Progenitor cell of endocrine pancreas (in vitro differentiated cells): Measurements from ENCODE around the gene CD81. TPM values are rescaled to one million over a fixed set of nuclear protein-coding genes. Genes with fewer than 3 reads are reported as not detected.

ENCODE experiments used
- DNase-seq: peaks from one replicate; pipeline ENCODE4 v3.0.0; 2021; ENCODE audit warnings: low spot score; ENCODE audit not compliant: unreplicated experiment
- H3K27ac Mint-ChIP-seq: 2 replicates; pipeline ENCODE4 v1.8.0; 2021; ENCODE audit warnings: mild to moderate bottlenecking, moderate library complexity, mixed read lengths
- H3K27me3 Mint-ChIP-seq: 2 replicates; pipeline ENCODE4 v1.8.0; 2021; ENCODE audit warnings: mixed read lengths
- H3K36me3 Mint-ChIP-seq: 2 replicates; pipeline ENCODE4 v1.8.0; 2022; ENCODE audit warnings: mixed read lengths; ENCODE audit not compliant: insufficient read depth
- H3K4me1 Mint-ChIP-seq: 2 replicates; pipeline ENCODE4 v1.8.0; 2021; ENCODE audit warnings: low read depth, mixed read lengths
- H3K4me3 Mint-ChIP-seq: 2 replicates; pipeline ENCODE4 v1.8.0; 2021; ENCODE audit warnings: low read depth, mild to moderate bottlenecking, moderate library complexity, mixed read lengths
- H3K9me3 Mint-ChIP-seq: 2 replicates; pipeline ENCODE4 v1.8.0; 2021; ENCODE audit warnings: low read depth, mixed read lengths
- total RNA-seq: library from RNA; stranded (reverse); gene quantifications from 2 replicates; pipeline ENCODE4 v1.2.1, GENCODE V29; 2021
- TF ChIP-seq, protein P1 (sequence below): fragments of 200-600 bp; sonication (generic); IDR thresholded peaks from one replicate; pipeline ENCODE4 v1.5.0; 2021; ENCODE audit warnings: antibody characterized with exemption, mild to moderate bottlenecking; ENCODE audit not compliant: unreplicated experiment

Gene CD81
- total RNA-seq, 1 donor from 2014 or later = 166 TPM

DNA sequence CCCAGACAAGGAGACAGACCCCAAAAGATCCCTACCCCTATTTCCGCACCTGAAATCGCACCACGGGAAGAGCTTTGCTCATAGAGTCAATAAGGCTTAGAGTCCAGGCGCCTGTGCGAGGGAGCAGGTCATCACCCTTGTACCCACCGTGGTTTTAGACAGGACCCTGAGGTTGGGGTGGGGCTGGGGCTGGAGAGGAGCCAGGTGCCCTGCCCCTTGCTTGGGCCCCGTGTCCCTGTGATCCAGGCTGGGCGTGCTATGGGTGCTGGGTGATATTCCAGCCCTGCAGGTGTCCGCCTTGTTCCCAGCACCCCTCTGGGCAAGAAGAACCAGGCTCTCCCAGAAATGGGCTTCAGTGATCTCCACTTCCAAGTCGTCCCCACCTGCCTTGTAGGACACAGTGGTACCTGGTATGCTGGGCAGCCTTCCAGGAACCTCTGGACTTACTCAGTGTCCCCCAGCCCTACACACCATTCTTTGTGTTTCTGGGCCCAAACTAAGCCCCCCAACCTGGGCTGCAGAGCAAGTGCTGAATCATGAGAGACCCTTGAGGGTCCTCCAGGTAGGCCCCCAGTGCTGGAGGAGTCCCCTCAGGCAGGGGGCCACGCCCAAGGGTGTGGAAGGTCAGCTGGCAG lies 4.5 kb downstream of the CD81 start:
- H3K4me3 Mint-ChIP-seq = no peak overlapping the region
- peaks cover 2% of the 10 kb centered on the region for H3K36me3 Mint-ChIP-seq
- H3K4me1 Mint-ChIP-seq = peaks cover 7% of the 10 kb centered on the region
- DNase-seq = no peak
- no peaks in the 10 kb centered on the region for H3K9me3 Mint-ChIP-seq
- peaks cover under 1% of the 10 kb centered on the region for H3K27me3 Mint-ChIP-seq
- TF ChIP-seq, protein P1, sequence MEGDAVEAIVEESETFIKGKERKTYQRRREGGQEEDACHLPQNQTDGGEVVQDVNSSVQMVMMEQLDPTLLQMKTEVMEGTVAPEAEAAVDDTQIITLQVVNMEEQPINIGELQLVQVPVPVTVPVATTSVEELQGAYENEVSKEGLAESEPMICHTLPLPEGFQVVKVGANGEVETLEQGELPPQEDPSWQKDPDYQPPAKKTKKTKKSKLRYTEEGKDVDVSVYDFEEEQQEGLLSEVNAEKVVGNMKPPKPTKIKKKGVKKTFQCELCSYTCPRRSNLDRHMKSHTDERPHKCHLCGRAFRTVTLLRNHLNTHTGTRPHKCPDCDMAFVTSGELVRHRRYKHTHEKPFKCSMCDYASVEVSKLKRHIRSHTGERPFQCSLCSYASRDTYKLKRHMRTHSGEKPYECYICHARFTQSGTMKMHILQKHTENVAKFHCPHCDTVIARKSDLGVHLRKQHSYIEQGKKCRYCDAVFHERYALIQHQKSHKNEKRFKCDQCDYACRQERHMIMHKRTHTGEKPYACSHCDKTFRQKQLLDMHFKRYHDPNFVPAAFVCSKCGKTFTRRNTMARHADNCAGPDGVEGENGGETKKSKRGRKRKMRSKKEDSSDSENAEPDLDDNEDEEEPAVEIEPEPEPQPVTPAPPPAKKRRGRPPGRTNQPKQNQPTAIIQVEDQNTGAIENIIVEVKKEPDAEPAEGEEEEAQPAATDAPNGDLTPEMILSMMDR = no peak
- H3K27ac Mint-ChIP-seq = no peak overlapping the region

DNA sequence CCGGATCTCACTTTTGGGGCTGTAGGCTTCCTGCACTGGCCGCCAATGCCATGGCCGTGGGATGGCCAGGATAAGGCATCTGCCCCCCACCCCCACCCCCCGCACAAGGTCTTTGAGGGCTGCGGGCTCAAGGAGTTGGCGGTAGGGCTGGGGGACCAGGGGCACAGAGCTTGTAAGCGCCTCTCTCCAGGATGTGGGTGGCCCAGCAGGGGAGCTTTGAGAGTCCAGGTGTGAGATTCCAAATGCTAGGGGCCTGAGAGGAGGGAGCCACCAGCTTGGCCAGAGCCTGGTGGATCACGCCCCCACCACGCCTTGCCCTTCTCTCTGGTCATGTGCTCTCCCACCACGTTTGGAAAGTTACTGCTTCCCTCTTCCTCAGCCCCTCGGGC lies 5.0 kb downstream of the CD81 start:
- no peak overlapping the region for H3K4me3 Mint-ChIP-seq
- no peak for DNase-seq
- H3K36me3 Mint-ChIP-seq = peaks cover 2% of the 10 kb centered on the region
- H3K4me1 Mint-ChIP-seq = peaks cover 7% of the 10 kb centered on the region
- TF ChIP-seq, protein P1 = no peak
- no peaks in the 10 kb centered on the region for H3K9me3 Mint-ChIP-seq
- H3K27ac Mint-ChIP-seq = no peak overlapping the region
- H3K27me3 Mint-ChIP-seq = no peaks in the 10 kb centered on the region

DNA sequence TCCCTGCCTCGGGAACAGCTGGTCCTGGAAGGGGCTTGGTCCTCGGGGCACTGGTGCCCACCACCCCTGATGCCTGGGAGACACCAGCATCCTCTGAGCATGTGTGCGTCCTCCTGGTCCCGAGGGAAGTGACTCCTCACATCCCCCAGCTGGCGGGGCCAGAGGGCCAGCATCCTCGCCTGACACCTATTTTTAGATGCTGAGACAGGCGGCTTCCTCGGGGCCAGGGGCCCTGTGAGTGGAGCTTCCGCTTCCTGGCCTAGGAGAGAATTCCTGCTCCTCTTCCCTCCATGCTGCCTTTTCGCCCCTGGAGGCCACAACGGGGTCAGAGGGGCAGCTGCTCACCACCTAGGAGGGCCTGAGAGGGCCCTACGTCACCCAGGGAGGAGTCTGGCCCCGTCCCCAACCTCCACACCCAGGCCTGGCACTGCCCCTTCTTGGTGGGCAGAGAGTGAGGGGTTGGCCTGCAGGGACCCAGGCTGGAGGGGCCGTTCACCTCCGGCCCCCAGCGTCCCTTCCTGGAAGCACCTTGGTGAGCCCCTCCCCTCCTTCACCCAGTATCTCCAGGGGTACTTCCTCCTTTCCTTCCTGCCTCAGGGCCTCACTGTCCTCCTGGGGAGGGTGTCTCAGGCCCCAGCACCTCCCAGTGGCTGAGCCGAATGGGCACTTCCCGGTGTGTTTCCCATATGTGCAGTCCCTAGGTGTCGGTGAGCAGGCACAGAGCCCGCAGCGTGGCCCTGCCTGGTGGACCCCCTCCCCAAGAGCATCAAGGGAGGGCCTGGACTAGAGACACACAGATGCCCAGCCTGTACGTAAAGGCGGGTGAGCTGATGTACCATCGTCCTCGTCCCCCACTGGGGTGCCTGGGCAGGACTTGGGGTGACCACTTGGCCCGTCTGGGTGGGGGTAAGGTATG lies 6.1 kb downstream of the CD81 start:
- H3K4me3 Mint-ChIP-seq = no peak overlapping the region
- no peak overlapping the region for H3K27ac Mint-ChIP-seq
- no peak for DNase-seq
- peaks cover 6% of the 10 kb centered on the region for H3K4me1 Mint-ChIP-seq
- no peaks in the 10 kb centered on the region for H3K27me3 Mint-ChIP-seq
- TF ChIP-seq, protein P1 = no peak
- no peaks in the 10 kb centered on the region for H3K9me3 Mint-ChIP-seq
- peaks cover 2% of the 10 kb centered on the region for H3K36me3 Mint-ChIP-seq

DNA sequence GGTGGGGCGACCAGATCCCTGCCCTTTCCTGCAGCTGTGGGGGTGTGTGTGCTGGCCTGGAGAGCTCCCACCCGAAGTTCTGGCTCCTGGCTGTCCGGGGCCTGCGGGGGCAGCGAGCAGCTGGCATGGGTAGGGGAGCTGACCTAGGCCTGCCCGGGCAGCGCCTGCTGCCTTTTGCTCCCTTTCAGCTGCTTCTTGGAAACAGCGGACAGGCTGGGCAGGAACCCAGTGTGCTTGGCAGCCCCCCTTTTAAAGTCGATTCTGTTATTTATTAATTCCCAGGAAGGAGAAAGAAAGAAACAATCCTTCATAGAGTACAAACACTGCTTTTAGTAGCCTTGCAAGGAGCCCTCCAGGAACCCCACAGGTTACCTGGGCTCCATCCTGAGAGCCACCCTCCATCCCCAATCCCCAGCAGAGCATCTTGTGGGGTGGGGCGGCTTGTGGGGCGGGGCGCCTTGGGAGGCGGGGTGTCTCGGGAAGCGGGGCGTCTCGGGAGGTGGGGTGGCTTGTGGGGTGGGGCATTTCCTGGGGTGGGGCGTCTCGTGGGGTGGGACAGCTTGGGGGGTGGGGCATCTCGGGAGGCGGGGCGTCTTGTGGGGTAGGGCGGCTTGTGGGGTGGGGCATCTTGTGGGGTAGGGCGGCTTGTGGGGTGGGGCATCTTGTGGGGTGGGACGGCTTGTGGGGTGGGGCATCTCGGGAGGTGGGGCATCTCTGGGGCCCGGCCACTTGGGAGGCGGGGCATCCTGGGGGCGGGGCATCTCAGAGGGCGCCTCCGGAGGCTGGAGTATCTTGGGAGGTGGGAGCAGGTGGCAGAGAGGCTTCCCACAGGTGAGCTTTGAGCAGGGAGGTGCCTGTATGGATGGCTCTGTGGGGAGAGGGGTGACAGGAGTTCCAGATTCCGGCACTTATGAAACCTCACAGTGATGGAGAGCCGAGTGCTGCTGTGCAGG lies 7.0 kb downstream of the CD81 start:
- H3K9me3 Mint-ChIP-seq = no peaks in the 10 kb centered on the region
- no peaks in the 10 kb centered on the region for H3K4me1 Mint-ChIP-seq
- no peak overlapping the region for H3K4me3 Mint-ChIP-seq
- TF ChIP-seq, protein P1 = no peak
- no peaks in the 10 kb centered on the region for H3K27me3 Mint-ChIP-seq
- H3K27ac Mint-ChIP-seq = no peak overlapping the region
- no peak for DNase-seq
- peaks cover 2% of the 10 kb centered on the region for H3K36me3 Mint-ChIP-seq
